ENCODE data around the gene FOXS1.
"Not testable (repeated sequence)": the region's sequence is repeated elsewhere in the genome, so short reads cannot be mapped to it uniquely, and the experiment has no call there.

FOXS1 gene

DNA sequence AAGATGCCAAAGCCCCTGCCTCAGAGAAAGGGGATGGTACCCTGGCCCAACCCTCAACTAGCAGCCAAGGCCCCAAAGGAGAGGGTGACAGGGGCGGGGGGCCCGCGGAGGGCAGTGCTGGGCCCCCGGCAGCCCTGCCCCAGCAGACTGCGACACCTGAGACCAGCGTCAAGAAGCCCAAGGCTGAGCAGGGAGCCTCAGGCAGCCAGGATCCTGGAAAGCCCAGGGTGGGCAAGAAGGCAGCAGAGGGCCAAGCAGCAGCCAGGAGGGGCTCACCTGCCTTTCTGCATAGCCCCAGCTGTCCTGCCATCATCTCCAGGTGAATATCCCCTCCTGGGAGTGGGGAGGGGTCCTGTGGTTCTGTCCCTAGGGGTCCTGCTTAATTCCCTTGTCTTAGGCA, 25.2 kb downstream of the FOXS1 start:
- no peak for DNase-seq

- DNase-seq: no peak
Measured at GRCh38 chr20:31819083-31819784, 26.2 kb downstream of the FOXS1 start, which contains the start of gene MYLK2. TSS of gene MYLK2 (plus strand) at chr20:31819356. CDS start at chr20:31819581, 225 bp downstream.

DNA sequence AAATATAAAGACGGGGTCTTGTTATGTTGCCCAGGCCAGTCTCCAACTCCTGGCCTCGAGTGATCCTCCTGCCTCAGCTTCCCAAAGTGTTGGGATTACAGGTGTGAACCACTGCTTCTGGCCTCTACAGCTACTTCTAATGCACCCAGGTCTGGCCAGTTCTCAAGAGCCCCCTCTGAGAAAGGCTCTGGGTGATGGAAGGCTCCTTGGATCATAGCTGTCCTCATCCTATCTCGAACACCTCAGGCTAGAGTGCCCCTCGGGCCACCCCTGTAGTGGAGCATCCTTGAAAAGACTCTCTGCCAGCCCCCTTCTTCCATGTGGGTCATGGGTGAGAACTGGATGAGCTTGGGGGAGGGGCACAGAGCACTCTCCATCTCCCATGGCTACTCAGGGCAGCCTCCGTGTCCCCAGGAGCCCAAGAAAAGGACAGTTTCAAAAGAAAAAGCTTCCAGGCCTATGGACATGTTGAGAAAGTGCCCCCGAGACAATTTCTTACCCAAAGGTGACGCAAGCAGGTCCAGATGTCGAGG, 27.0 kb downstream of the FOXS1 start:
- no peak for DNase-seq

DNA sequence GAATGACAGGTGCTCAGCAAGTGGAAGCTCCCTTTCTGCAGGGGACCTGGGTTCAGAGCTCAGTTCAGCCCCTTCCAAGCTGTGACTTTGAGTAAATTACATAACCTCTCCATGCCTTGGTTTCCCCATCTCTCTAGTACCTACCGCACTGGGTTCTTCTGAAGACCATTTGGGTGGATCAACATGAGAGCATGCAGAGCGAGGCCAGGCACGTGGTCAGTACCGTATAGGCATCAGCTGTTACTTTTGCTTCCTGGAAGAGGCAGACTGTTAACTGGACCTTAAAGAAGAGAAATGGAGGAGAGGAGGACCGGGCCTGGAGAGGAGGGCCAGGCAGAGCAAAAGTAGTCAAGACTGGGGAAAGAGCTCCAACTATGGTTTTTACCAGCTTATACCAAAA, 27.9 kb downstream of the FOXS1 start:
- no peak for DNase-seq

DNA sequence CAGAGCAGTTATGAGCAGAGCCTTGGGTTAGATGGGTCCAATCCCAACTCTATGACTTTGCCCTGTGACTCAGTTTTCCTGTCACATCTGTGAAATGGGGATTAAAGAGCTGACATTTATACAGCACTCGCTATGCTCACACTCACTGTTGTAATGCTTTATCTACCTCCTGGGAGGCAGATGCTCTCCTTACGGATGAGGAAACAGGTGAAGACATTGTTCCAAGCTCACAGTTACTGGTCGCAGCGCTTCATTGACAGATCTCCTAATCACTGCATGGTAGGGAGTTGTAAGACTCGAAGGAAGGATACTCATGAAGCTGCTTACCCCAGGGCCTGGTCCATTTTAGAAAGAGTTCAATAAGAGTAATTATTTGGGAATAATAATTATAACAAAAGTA, 29.2 kb downstream of the FOXS1 start:
- no peak for DNase-seq

DNA sequence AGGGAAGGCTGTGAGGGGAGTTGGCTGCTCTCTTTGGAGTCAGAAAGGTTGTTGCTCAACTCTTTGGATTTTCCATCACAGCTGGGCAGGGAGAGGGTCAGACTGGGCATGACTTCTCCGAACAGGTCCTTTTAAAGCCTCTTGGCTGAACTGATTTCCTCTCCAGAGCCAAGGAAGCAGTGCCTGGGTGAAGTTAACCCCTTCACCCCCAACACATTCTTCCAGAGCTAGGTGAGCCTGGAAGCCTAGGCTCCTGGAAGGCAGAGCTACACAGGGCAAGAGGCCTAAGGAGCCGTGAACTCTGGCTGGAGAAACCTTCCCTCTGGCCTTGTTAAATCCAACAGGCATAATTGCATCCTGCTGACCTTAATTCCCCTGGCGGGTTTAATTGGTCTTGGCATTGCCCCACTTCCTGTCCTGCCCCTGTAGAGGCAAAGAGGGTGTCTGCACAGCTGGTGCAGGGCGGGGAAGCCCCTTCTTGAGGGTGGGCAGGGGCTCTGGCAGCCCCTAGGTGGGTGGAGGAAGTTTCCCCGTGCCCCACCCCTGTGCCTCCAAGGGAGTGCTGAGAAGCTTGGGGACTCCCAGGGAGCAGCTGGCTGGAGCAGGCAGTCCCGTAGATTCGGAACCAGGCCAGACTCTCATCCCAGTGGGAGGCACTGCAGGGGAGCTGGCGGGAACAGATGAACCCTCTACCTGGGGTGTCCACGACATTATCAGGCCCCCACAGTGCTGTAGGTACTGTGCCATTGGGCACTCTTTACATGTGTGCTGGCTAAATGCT, 29.8 kb downstream of the FOXS1 start:
- DNase-seq: no peak

GRCh38 chr20:31814142-31814541, 31.3 kb downstream of the FOXS1 start:
- DNase-seq: not testable (repeated sequence)

- DNase-seq: no peak
Measured at GRCh38 chr20:31813611-31814010, 31.8 kb downstream of the FOXS1 start.

DNA sequence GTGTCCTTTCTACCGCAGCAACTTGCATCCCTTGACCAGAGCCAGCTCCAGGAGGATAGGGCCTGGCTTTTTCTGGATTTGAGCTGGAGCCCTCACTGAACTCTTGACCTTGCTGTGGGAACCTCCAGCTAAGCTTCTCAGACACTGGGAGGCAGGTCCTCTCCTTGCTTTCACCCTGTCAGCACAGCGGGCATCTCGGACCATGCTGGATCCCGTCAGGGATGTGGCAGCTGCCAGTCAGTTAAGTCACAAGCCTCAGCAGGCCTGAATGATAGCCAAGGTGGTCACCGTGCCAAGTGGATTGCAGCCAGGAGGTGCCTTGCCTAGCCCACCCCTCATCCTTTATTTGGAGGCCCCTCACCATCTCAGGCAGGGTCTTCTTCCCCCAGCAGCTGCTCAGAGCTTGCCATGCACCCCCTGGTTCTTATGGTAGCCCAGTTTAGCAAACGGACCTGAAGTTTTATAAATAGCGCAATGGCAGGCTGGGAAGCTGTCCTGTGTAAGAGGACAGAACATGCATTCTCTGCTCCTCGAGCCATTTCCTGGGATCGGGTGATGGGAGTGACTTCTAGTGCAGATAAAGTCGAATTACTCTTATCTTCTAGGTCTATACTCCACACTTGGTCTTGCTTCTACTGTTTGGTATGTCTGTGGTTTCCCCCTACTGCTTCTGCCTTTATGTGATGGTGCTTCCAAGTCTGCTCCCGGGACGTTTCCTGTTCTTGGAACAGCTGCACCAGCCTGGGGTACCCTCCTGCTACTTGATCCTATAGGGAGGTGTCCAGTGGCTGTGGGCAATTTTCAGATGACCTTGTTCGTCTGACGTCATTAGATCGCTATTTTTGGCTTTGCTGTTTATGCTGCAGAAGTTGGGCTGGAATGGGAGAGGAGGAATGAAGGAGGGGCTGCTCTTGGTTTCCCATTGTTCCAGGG, 33.3 kb downstream of the FOXS1 start:
- no peak for DNase-seq

DNA sequence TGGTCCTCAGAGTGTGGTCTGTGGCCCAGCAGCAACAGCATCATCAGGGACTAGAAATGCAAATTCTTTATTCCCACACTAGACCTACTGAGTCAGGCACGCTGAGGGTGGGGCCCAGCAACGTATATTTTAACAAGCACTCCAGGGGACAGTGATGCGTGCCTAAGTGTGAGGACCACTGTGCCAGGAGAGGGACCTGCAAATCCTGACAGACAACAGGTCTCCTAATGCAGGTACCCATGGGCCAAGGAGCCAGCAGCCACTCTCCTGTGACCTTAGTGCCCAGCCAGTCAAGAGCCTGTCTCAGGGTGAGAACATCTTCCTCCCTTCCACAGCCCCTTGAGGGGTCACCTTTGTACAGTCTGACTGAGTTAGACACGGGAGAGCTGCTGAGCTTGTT, 34.2 kb downstream of the FOXS1 start:
- no peak for DNase-seq

GRCh38 chr20:31809661-31810060, 35.7 kb downstream of the FOXS1 start:
- no peak for DNase-seq

GRCh38 chr20:31808481-31808880, 36.9 kb downstream of the FOXS1 start:
- DNase-seq: no peak

DNA sequence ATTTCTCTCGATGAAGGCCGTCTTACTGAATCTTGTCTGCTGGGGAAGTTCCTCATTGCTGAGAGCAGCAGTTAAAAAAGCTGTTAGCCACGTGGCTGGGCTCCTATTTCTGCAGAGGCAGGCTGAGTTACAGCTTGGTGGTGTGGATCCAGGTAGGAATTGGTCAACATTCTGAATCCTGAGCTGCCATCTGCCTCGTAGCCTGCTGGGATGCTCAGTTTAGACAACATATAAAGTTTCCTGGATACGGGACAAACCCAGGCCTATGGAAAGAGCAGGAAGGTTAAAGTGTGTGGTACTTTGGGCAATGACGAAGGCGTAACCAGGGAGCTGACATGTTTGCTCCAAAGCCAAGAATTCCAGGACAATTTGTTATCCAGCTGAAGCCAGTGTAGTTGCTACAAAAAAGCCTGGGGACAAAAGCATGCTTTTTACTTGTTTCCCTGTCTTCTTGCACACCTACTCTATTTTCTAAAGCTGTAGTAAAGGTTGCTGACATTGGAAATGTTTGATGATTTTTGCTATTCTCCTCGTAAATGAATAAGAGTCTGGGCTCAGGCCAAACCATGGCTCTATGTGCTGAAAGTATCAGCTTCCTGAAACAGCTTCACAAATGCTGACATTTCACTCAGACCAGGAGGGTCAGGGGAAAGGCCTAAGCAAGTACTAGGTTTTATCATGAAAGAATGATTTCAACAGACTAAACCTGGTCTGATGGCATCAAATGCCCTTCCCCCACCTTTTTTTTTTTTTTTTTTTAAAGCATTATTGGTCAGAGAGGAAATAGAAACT, 38.6 kb downstream of the FOXS1 start:
- no peak for DNase-seq

GRCh38 chr20:31803552-31804291, 41.7 kb downstream of the FOXS1 start:
- no peak for DNase-seq

DNA sequence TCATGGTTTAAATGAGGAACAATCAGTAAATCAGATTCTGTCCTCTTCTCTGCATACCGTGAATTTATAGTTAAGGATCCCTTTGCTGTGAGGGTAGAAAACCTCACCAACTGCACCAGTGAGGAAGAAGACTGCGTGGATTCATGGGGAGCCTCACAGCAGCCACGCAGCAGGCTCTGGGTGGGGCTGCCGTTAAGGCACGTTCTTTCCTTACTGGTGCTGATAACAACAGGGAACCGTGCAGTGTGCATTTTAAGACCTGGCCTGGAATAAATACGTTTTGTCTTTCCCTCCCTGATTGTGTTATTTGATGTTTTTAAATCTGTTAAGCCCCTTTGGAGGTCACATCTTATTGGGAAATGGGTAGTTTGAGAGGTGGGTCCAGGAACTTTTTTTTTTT, 43.9 kb downstream of the FOXS1 start:
- no peak for DNase-seq

GRCh38 chr20:31797364-31797763, 48.0 kb downstream of the FOXS1 start:
- no peak for DNase-seq

Measured in activated naive CD4-positive, alpha-beta T cell treated with anti-CD3 and anti-CD28 coated beads, Interleukin-2, amount 50 U/mL, for 16 hours (primary cell).